Heart right ventricle (tissue), 16 donors: ENCODE results near the gene MAX. TPM values are rescaled to one million over a fixed set of nuclear protein-coding genes. Genes with fewer than 3 reads are reported as not detected.

ENCODE experiments used
- ATAC-seq, 8 donors: fragments of 200-7000 bp; cut with Tn5 transposase; one replicate each; pipeline ENCODE4 v1.9.1; 2020; ENCODE audit warnings: mild to moderate bottlenecking in 8 of 8, moderate library complexity in 8 of 8, moderate number of reproducible peaks in 1 of 8
- DNase-seq, 2 donors: peaks; one replicate each; pipeline ENCODE4 v3.0.0-alpha.2; 2020
- H3K27ac ChIP-seq, 10 donors: fragments of 200-600 bp; sonication (generic) in 2 of 10; one replicate each; pipeline versions ENCODE4 v1.5.0 to v1.8.0; 2020 to 2022; ENCODE audit warnings: mild to moderate bottlenecking in 3 of 10
- H3K27me3 ChIP-seq, 7 donors: fragments of 200-600 bp; one replicate each; pipeline ENCODE4 v1.8.0; 2021 to 2022; ENCODE audit warnings: mild to moderate bottlenecking in 2 of 7
- H3K36me3 ChIP-seq, 9 donors: fragments of 200-600 bp; sonication (generic) in 1 of 9; one replicate each; pipeline versions ENCODE4 v1.5.0 to v1.8.0; 2020 to 2022; ENCODE audit warnings: mild to moderate bottlenecking in 2 of 9
- H3K4me1 ChIP-seq, 9 donors: fragments of 200-600 bp; sonication (generic) in 1 of 9; one replicate each; pipeline versions ENCODE4 v1.5.0 to v1.8.0; 2020 to 2022; ENCODE audit warnings: mild to moderate bottlenecking in 4 of 9
- H3K4me3 ChIP-seq, 10 donors: fragments of 200-600 bp; sonication (generic) in 2 of 10; one replicate each; pipeline versions ENCODE4 v1.5.0 to v1.8.0; 2020 to 2022; ENCODE audit warnings: mild to moderate bottlenecking in 7 of 10, moderate library complexity in 2 of 10
- H3K9me3 ChIP-seq, 11 donors: fragments of 200-600 bp in 10 of 11; sonication (generic) in 2 of 11; one replicate each; pipeline versions ENCODE4 v1.5.0 to v1.8.0; 2013 to 2022; ENCODE audit warnings: mild to moderate bottlenecking in 2 of 11, control low read depth in 1 of 11, moderate library complexity in 1 of 11
- CTCF ChIP-seq, 9 donors: fragments of 200-600 bp; sonication (generic) in 2 of 9; IDR thresholded peaks; one replicate each; pipeline versions ENCODE4 v1.5.0 to v1.8.0; 2021 to 2022; ENCODE audit warnings: antibody characterized with exemption in 9 of 9, mild to moderate bottlenecking in 5 of 9, moderate library complexity in 1 of 9
- WGBS, 2 donors: extraction: QIAGEN DNeasy Blood & Tissue Kit; methylation state at CpG; one replicate each; pipeline ENCODE4 v1.1.7; 2013; ENCODE audit warnings: inconsistent platforms in 1 of 2; 5-methylcytosine and 5-hydroxymethylcytosine counted together
- intact Hi-C, 10 donors: fragments of 100-400 bp; cut with DNase I; formaldehyde crosslinking; loops; one replicate each; pipeline versions ENCODE4 v1.11.1 to v1.14.2; 2022
- polyA plus RNA-seq, 2 donors: library from polyadenylated mRNA; stranded (reverse); fragments of 200-250 nt; gene quantifications; one replicate each; pipeline ENCODE4 v1.2.3, GENCODE V29; 2013
- total RNA-seq, 10 donors: library from RNA; stranded (reverse); fragmentation: NEBNext Ultra II Directional in 3 of 10; extraction: Animal tissue kit (Norgen Biotek cat#: 25700) in 3 of 10; gene quantifications; one replicate each; pipeline versions ENCODE4 v1.2.1 to v1.2.4, GENCODE V29; 2021 to 2023
- donor health status: Arrhythmogenic right ventricular cardiomyopathy.
- donor health status: ischemic (EF 13 %, LVEDD 7.1; RV severe dilation, severe dysfunction).
- donor health status: healthy with polysubstance abuse.
- donor health status: DM: no; HTN: yes; CAD: no.
- donor health status: DM: no; HTN: no; CAD: no.
- donor health status: ischemic (EF 25% LVEDD 6.9; RV normal size, moderate dysfunction).
- donor health status: ischemic (EF 25% LVEDD 5.7; RV mildly dilated, moderate dysfunction).
- donor health status: healthy.
- donor health status: DM: yes; HTN: yes; CAD: no.
- donor health status: Ischemic cardiomyopathy.
- donor health status: ischemic (EF 35%, LVEDD 5.7; RV mildly dilated, moderate dysfunction).
- donor health status: nonischemic (EF 11% LVEDD 7.7; RV severe dilation, severe dysfunction).
- donor health status: DM: yes; HTN: yes; CAD: no.
- donor health status: PGD.
- donor health status: ischemic (EF 29% LVEDD 5.4; RV normal size, mild dysfunction).
- donor health status: nonischemic (EF 23%, LVEDD 6.1; RV moderate dilation, normal function).

MAX gene
- total and polyA plus RNA-seq, 12 donors, result 35.7 to 95.7 (median 69.8) TPM

- Histone ChIP-seq H3K36me3 (peaks cover 0 to 62% (median 12%) of the 10 kb centered on the region in 9 donors), H3K27ac (peak overlapping the region in 1 of 10 donors; percentile 58)
- WGBS, 2 donors, result 78 to 81% methylated on average over 23 of the region's 23 CpGs
These were observed 47.7 kb downstream of the MAX start for GRCh38 chr14:65054471-65055085.

GRCh38 chr14:65053466-65053865 lies 48.9 kb downstream of the MAX start:
- 85 to 97% methylated on average over 3 of the region's 3 CpGs for WGBS, 2 donors

More at GRCh38 chr14:65054471-65055085, 47.7 kb downstream of the MAX start:
- peaks cover 0 to 12% (median 7%) of the 10 kb centered on the region in 9 donors for H3K4me1 ChIP-seq
- intact Hi-C loops, result no loop called here
- DNase-seq (peak in 1 of 2 donors; percentile 23), ATAC-seq (peak in 7 of 8 donors; percentile 47 to 63 (median 55))
- no peaks in the 10 kb centered on the region for H3K27me3 ChIP-seq
- TF ChIP-seq CTCF (IDR thresholded peaks at IDR 0.05), result no peak
- no peak overlapping the region for H3K4me3 ChIP-seq
- H3K9me3 ChIP-seq, result no peaks in the 10 kb centered on the region

GRCh38 chr14:65052832-65053231 lies 49.5 kb downstream of the MAX start:
- Histone ChIP-seq H3K27me3 (no peaks in the 10 kb centered on the region), H3K4me3 (no peak overlapping the region), H3K27ac (no peak overlapping the region), H3K4me1 (peaks cover 0 to 19% (median 7%) of the 10 kb centered on the region in 9 donors), H3K36me3 (peaks cover 0 to 52% (median 12%) of the 10 kb centered on the region in 9 donors), H3K9me3 (no peaks in the 10 kb centered on the region)
- DNase-seq (no peak), ATAC-seq (no peak)
- no peak for TF ChIP-seq CTCF (IDR thresholded peaks at IDR 0.05)
- 74 to 78% methylated on average over 4 of the region's 4 CpGs for WGBS, 2 donors
- intact Hi-C loops, result no loop called here

More at GRCh38 chr14:65053466-65053865, 48.9 kb downstream of the MAX start:
- ATAC-seq (no peak), DNase-seq (no peak)
- intact Hi-C loops, result no loop called here
- H3K27me3 ChIP-seq, result no peaks in the 10 kb centered on the region
- H3K27ac ChIP-seq, result no peak overlapping the region
- no peak for TF ChIP-seq CTCF (IDR thresholded peaks at IDR 0.05)
- no peaks in the 10 kb centered on the region for H3K9me3 ChIP-seq
- peaks cover 0 to 15% (median 7%) of the 10 kb centered on the region in 9 donors for H3K4me1 ChIP-seq
- H3K36me3 ChIP-seq, result peaks cover 0 to 57% (median 12%) of the 10 kb centered on the region in 9 donors
- no peak overlapping the region for H3K4me3 ChIP-seq

GRCh38 chr14:65045709-65046108 lies 56.6 kb downstream of the MAX start:
- ATAC-seq (no peak), DNase-seq (no peak)
- H3K9me3 ChIP-seq, result no peaks in the 10 kb centered on the region
- peaks cover 0 to 56% (median 18%) of the 10 kb centered on the region in 9 donors for H3K4me1 ChIP-seq
- 87 to 94% methylated on average over 4 of the region's 4 CpGs for WGBS, 2 donors
- intact Hi-C loops, result no loop called here
- H3K4me3 ChIP-seq, result no peak overlapping the region
- peak overlapping the region in 1 of 10 donors; percentile 77 for H3K27ac ChIP-seq
- no peaks in the 10 kb centered on the region for H3K27me3 ChIP-seq
- peaks cover 0 to 57% (median 29%) of the 10 kb centered on the region in 9 donors for H3K36me3 ChIP-seq
- TF ChIP-seq CTCF (IDR thresholded peaks at IDR 0.05), result no peak
